Activated naive CD4-positive, alpha-beta T cell treated with anti-CD3 and anti-CD28 coated beads for 36 hours (primary cell): ENCODE data around the gene CDKN1A. TPM values are rescaled to one million over a fixed set of nuclear protein-coding genes. Genes with fewer than 3 reads are reported as not detected.

Source experiments
- CTCF ChIA-PET: fragments of 350-600 bp; sonication (Branson Sonifier 250); formaldehyde crosslinking; loops from one replicate; lab custom pipeline; 2021; ENCODE audit warnings: antibody characterized with exemption; lab: Charles Lee
- DNase-seq: peaks from one replicate; pipeline ENCODE4 v3.0.0-alpha.2; 2020
- H3K27ac Mint-ChIP-seq: one replicate; pipeline ENCODE4 v1.8.0; 2021; ENCODE audit warnings: mild to moderate bottlenecking, mixed read lengths
- H3K27me3 Mint-ChIP-seq: one replicate; pipeline ENCODE4 v1.8.0; 2021; ENCODE audit warnings: low read depth, mixed read lengths
- H3K36me3 Mint-ChIP-seq: one replicate; pipeline ENCODE4 v1.8.0; 2021; ENCODE audit warnings: low read depth, mixed read lengths
- H3K4me1 Mint-ChIP-seq: one replicate; pipeline ENCODE4 v1.8.0; 2021; ENCODE audit warnings: low read depth, mixed read lengths
- H3K4me3 Mint-ChIP-seq: one replicate; pipeline ENCODE4 v1.8.0; 2021; ENCODE audit warnings: mild to moderate bottlenecking, moderate library complexity, mixed read lengths
- H3K9me3 Mint-ChIP-seq: one replicate; pipeline ENCODE4 v1.8.0; 2021; ENCODE audit warnings: mixed read lengths
- intact Hi-C: fragments of 100-400 bp; cut with micrococcal nuclease; formaldehyde crosslinking; loops from one replicate; pipeline ENCODE4 v1.15.1; 2023
- total RNA-seq, 2 experiments: library from RNA; stranded (reverse); gene quantifications; one replicate each; pipeline ENCODE4 v1.2.3, GENCODE V29; 2021

Gene CDKN1A
- total RNA-seq, 2 experiments from 2014 or later, result 90.1 to 92.3 TPM

- Mint-ChIP-seq H3K27me3 (peaks cover 2% of the 10 kb centered on the region), H3K9me3 (no peaks in the 10 kb centered on the region), H3K27ac (peak overlapping the region; percentile 84), H3K36me3 (peaks cover 46% of the 10 kb centered on the region), H3K4me1 (peaks cover 30% of the 10 kb centered on the region), H3K4me3 (no peak overlapping the region)
- intact Hi-C loops, result loop anchor here (1.0 to 5.0 kb wide), 4 partner anchors 11 to 562 kb away; partner anchors contain the start of genes PIM1 and STK38
- DNase-seq, result no peak
- CTCF ChIA-PET, result interaction anchor here (0.8 to 6.1 kb wide), 6 partner anchors 51 to 99 kb away, joined by 3 to 33 read pairs (median 8); no protein-coding TSS in a partner anchor
Observed at GRCh38 chr6:36683656-36684446, 5.3 kb downstream of the CDKN1A start.

GRCh38 chr6:36684447-36684812, 5.9 kb downstream of the CDKN1A start:
- Mint-ChIP-seq H3K27ac (no peak overlapping the region), H3K9me3 (no peaks in the 10 kb centered on the region), H3K4me1 (peaks cover 30% of the 10 kb centered on the region), H3K4me3 (no peak overlapping the region), H3K27me3 (peaks cover 2% of the 10 kb centered on the region), H3K36me3 (peaks cover 46% of the 10 kb centered on the region)
- intact Hi-C loops, result loop anchor here (5.0 kb wide), 3 partner anchors 137 to 562 kb away; partner anchors contain the start of genes PIM1 and STK38
- CTCF ChIA-PET, result interaction anchor here (2.2 to 6.1 kb wide), 2 partner anchors 70 to 75 kb away, joined by 9 to 33 read pairs; no protein-coding TSS in a partner anchor
- DNase-seq, result no peak

- H3K36me3 Mint-ChIP-seq, result peaks cover 44% of the 10 kb centered on the region
- no peak overlapping the region for H3K27ac Mint-ChIP-seq
- intact Hi-C loops, result no loop called here
- H3K27me3 Mint-ChIP-seq, result no peaks in the 10 kb centered on the region
- peaks cover 30% of the 10 kb centered on the region for H3K4me1 Mint-ChIP-seq
- CTCF ChIA-PET, result interaction anchor here (2.2 to 6.1 kb wide), 2 partner anchors 69 to 74 kb away, joined by 9 to 33 read pairs; no protein-coding TSS in a partner anchor
- H3K9me3 Mint-ChIP-seq, result no peaks in the 10 kb centered on the region
- no peak for DNase-seq
- no peak overlapping the region for H3K4me3 Mint-ChIP-seq
Observed at GRCh38 chr6:36685166-36685924, 6.8 kb downstream of the CDKN1A start.

- intact Hi-C loops, result no loop called here
- no peaks in the 10 kb centered on the region for H3K9me3 Mint-ChIP-seq
- no peaks in the 10 kb centered on the region for H3K27me3 Mint-ChIP-seq
- no peak overlapping the region for H3K27ac Mint-ChIP-seq
- CTCF ChIA-PET, result interaction anchor here (0.7 to 0.9 kb wide), 2 partner anchors 36 to 71 kb away, joined by 3 read pairs; no protein-coding TSS in a partner anchor
- H3K4me1 Mint-ChIP-seq, result peaks cover 23% of the 10 kb centered on the region
- no peak overlapping the region for H3K4me3 Mint-ChIP-seq
- DNase-seq, result no peak
- peaks cover 40% of the 10 kb centered on the region for H3K36me3 Mint-ChIP-seq
Observed at GRCh38 chr6:36685926-36686667, 7.6 kb downstream of the CDKN1A start.

GRCh38 chr6:36686668-36687513, 8.4 kb downstream of the CDKN1A start:
- intact Hi-C loops, result no loop called here

GRCh38 chr6:36688063-36688738, 9.7 kb downstream of the CDKN1A start:
- intact Hi-C loops, result no loop called here
- peaks cover 19% of the 10 kb centered on the region for H3K4me1 Mint-ChIP-seq
- CTCF ChIA-PET, result interaction anchor here (1.3 kb wide), 1 partner anchor 78 kb away, joined by 4 read pairs; no protein-coding TSS in a partner anchor

More at GRCh38 chr6:36686668-36687513, 8.4 kb downstream of the CDKN1A start:
- DNase-seq, result no peak
- H3K4me3 Mint-ChIP-seq, result no peak overlapping the region
- no peaks in the 10 kb centered on the region for H3K9me3 Mint-ChIP-seq
- H3K27me3 Mint-ChIP-seq, result no peaks in the 10 kb centered on the region
- H3K4me1 Mint-ChIP-seq, result peaks cover 23% of the 10 kb centered on the region
- H3K27ac Mint-ChIP-seq, result peak overlapping the region; percentile 56
- peaks cover 39% of the 10 kb centered on the region for H3K36me3 Mint-ChIP-seq
- CTCF ChIA-PET, result interaction anchor here (0.7 to 1.3 kb wide), 4 partner anchors 36 to 79 kb away, joined by 3 to 4 read pairs (median 3); no protein-coding TSS in a partner anchor

GRCh38 chr6:36688739-36689075, 10.2 kb downstream of the CDKN1A start:
- peaks cover 29% of the 10 kb centered on the region for H3K36me3 Mint-ChIP-seq
- H3K27me3 Mint-ChIP-seq, result no peaks in the 10 kb centered on the region
- H3K9me3 Mint-ChIP-seq, result no peaks in the 10 kb centered on the region
- no peak overlapping the region for H3K27ac Mint-ChIP-seq
- CTCF ChIA-PET, result interaction anchor here (1.3 kb wide), 1 partner anchor 79 kb away, joined by 5 read pairs; no protein-coding TSS in a partner anchor
- intact Hi-C loops, result no loop called here
- no peak overlapping the region for H3K4me3 Mint-ChIP-seq
- DNase-seq, result no peak
- H3K4me1 Mint-ChIP-seq, result peaks cover 14% of the 10 kb centered on the region

More at GRCh38 chr6:36688063-36688738, 9.7 kb downstream of the CDKN1A start:
- H3K4me3 Mint-ChIP-seq, result no peak overlapping the region
- no peak overlapping the region for H3K27ac Mint-ChIP-seq
- peaks cover 34% of the 10 kb centered on the region for H3K36me3 Mint-ChIP-seq
- no peaks in the 10 kb centered on the region for H3K27me3 Mint-ChIP-seq
- DNase-seq, result no peak
- no peaks in the 10 kb centered on the region for H3K9me3 Mint-ChIP-seq

GRCh38 chr6:36691011-36691410, 12.5 kb downstream of the CDKN1A start:
- Mint-ChIP-seq H3K27me3 (no peaks in the 10 kb centered on the region), H3K4me1 (peaks cover 20% of the 10 kb centered on the region), H3K27ac (no peak overlapping the region), H3K4me3 (no peak overlapping the region), H3K9me3 (no peaks in the 10 kb centered on the region), H3K36me3 (peaks cover 12% of the 10 kb centered on the region)
- intact Hi-C loops, result no loop called here
- DNase-seq, result no peak
- CTCF ChIA-PET, result interaction anchor here (1.1 to 2.0 kb wide), 2 partner anchors 67 to 68 kb away, joined by 3 to 9 read pairs; no protein-coding TSS in a partner anchor

- H3K27ac Mint-ChIP-seq, result no peak overlapping the region
- peaks cover 6% of the 10 kb centered on the region for H3K36me3 Mint-ChIP-seq
Observed at GRCh38 chr6:36691612-36692011, 13.1 kb downstream of the CDKN1A start.

GRCh38 chr6:36692220-36692619, 13.7 kb downstream of the CDKN1A start:
- intact Hi-C loops, result no loop called here
- H3K36me3 Mint-ChIP-seq, result peaks cover 2% of the 10 kb centered on the region
- peak; percentile 53 for DNase-seq
- CTCF ChIA-PET, result interaction anchor here (1.2 to 1.9 kb wide), 3 partner anchors 17 to 76 kb away, joined by 3 to 4 read pairs (median 3); no protein-coding TSS in a partner anchor
- H3K27ac Mint-ChIP-seq, result no peak overlapping the region
- no peak overlapping the region for H3K4me3 Mint-ChIP-seq
- no peaks in the 10 kb centered on the region for H3K9me3 Mint-ChIP-seq
- peaks cover 26% of the 10 kb centered on the region for H3K4me1 Mint-ChIP-seq
- H3K27me3 Mint-ChIP-seq, result no peaks in the 10 kb centered on the region

More at GRCh38 chr6:36691612-36692011, 13.1 kb downstream of the CDKN1A start:
- Mint-ChIP-seq H3K9me3 (no peaks in the 10 kb centered on the region), H3K4me1 (peaks cover 22% of the 10 kb centered on the region), H3K27me3 (no peaks in the 10 kb centered on the region), H3K4me3 (no peak overlapping the region)
- intact Hi-C loops, result no loop called here
- no peak for DNase-seq
- CTCF ChIA-PET, result interaction anchor here (1.2 to 1.3 kb wide), 2 partner anchors 74 to 76 kb away, joined by 3 read pairs; no protein-coding TSS in a partner anchor
